IMR-90 (cell line): ENCODE results near the gene MACF1. TPM values are rescaled to one million over a fixed set of nuclear protein-coding genes. Genes with fewer than 3 reads are reported as not detected.

ENCODE experiments used
- ATAC-seq: fragments of 200-7000 bp; cut with Tn5 transposase; 2 replicates; pipeline ENCODE4 v1.9.1; 2020; ENCODE audit warnings: low read depth, mild to moderate bottlenecking, moderate library complexity
- BruUV-seq: library from RNA; stranded (reverse); fragments of 400-500 nt; replicated peaks from 2 replicates; lab custom pipeline; 2021; lab: Mats Ljungman, UMichigan
- CTCF ChIA-PET: fragments of 300-600 bp; formaldehyde crosslinking; extraction: SDS; loops from one replicate; lab custom pipeline; 2021; ENCODE audit warnings: antibody characterized with exemption; lab: Yijun Ruan, JAX
- POLR2A ChIA-PET: fragments of 300-600 bp; sonication (Branson Sonifier 250); formaldehyde crosslinking; loops from one replicate; lab custom pipeline; 2022; ENCODE audit warnings: antibody characterized with exemption; ENCODE audit not compliant: unreplicated experiment; lab: Charles Lee
- DNase-seq: peaks from one replicate; pipeline ENCODE4 v3.0.0; 2013
- H2AFZ ChIP-seq: replicated peaks from 2 replicates; pipeline ENCODE3; 2013; ENCODE audit warnings: low read length, mild to moderate bottlenecking; ENCODE audit not compliant: poor library complexity
- H2AK5ac ChIP-seq: 2 replicates; pipeline ENCODE4 v1.6.1; 2013; ENCODE audit warnings: low read depth, low read length, inconsistent platforms
- H2AK9ac ChIP-seq: replicated peaks from 2 replicates; pipeline ENCODE3; 2013; ENCODE audit warnings: mild to moderate bottlenecking, low read depth, low read length, moderate library complexity; ENCODE audit not compliant: poor library complexity
- H2BK120ac ChIP-seq: 2 replicates; pipeline ENCODE4 v1.6.1; 2013; ENCODE audit warnings: low read depth, low read length, inconsistent platforms
- H2BK15ac ChIP-seq: 3 replicates; pipeline ENCODE4 v1.6.1; 2013; ENCODE audit warnings: low read depth, low read length, inconsistent platforms
- H2BK20ac ChIP-seq: 2 replicates; pipeline ENCODE4 v1.6.1; 2013; ENCODE audit warnings: low read depth, mild to moderate bottlenecking, inconsistent platforms, low read length, moderate library complexity
- H2BK5ac ChIP-seq: 2 replicates; pipeline ENCODE4 v1.6.1; 2013; ENCODE audit warnings: mild to moderate bottlenecking, low read depth, low read length, inconsistent platforms; ENCODE audit not compliant: poor library complexity, severe bottlenecking
- H3K14ac ChIP-seq: replicated peaks from 2 replicates; pipeline ENCODE4 v1.6.1; 2013; ENCODE audit warnings: low read depth, low read length, inconsistent platforms
- H3K18ac ChIP-seq: 2 replicates; pipeline ENCODE4 v1.6.1; 2013; ENCODE audit warnings: low read depth, low read length, control low read depth
- H3K23ac ChIP-seq: 2 replicates; pipeline ENCODE4 v1.6.1; 2013; ENCODE audit warnings: low read depth, low read length, inconsistent platforms
- H3K27ac ChIP-seq: 2 replicates; pipeline ENCODE4 v1.5.1; 2013; ENCODE audit warnings: mild to moderate bottlenecking, control low read depth, low read length; ENCODE audit not compliant: insufficient read depth
- H3K27me3 ChIP-seq: 2 replicates; pipeline ENCODE4 v1.6.1; 2013; ENCODE audit warnings: low read length; ENCODE audit not compliant: control insufficient read depth, insufficient read depth
- H3K36me3 ChIP-seq: 2 replicates; pipeline ENCODE4 v1.6.1; 2013; ENCODE audit warnings: low read length, mixed read lengths; ENCODE audit not compliant: control insufficient read depth, insufficient read depth
- H3K4ac ChIP-seq: 2 replicates; pipeline ENCODE4 v1.6.1; 2013; ENCODE audit warnings: low read depth, low read length, inconsistent platforms
- H3K4me1 ChIP-seq: 2 replicates; pipeline ENCODE4 v1.6.1; 2013; ENCODE audit warnings: low read length, mixed read lengths; ENCODE audit not compliant: control insufficient read depth, insufficient read depth
- H3K4me2 ChIP-seq: 2 replicates; pipeline ENCODE4 v1.6.1; 2013; ENCODE audit warnings: low read depth, mild to moderate bottlenecking, control low read depth, low read length, moderate library complexity
- H3K4me3 ChIP-seq: 2 replicates; pipeline ENCODE4 v1.5.1; 2013; ENCODE audit warnings: low read depth, mild to moderate bottlenecking, control low read depth, low read length, moderate library complexity; ENCODE audit not compliant: insufficient read depth
- H3K56ac ChIP-seq: 2 replicates; pipeline ENCODE4 v1.6.1; 2013; ENCODE audit warnings: low read length, inconsistent platforms; ENCODE audit not compliant: insufficient read depth; ENCODE audit errors: extremely low read depth
- H3K79me1 ChIP-seq, 2 experiments: 2 replicates each; pipeline ENCODE4 v1.6.1; 2013; ENCODE audit warnings: low read length in 2 of 2, inconsistent platforms in 1 of 2, low read depth in 1 of 2
- H3K9ac ChIP-seq: 2 replicates; pipeline ENCODE4 v1.6.1; 2013; ENCODE audit warnings: low read depth, low read length, control low read depth
- H3K9me1 ChIP-seq: 2 replicates; pipeline ENCODE4 v1.6.1; 2013; ENCODE audit warnings: low read length, inconsistent platforms; ENCODE audit not compliant: insufficient read depth
- H3K9me3 ChIP-seq: 2 replicates; pipeline ENCODE4 v1.6.1; 2013; ENCODE audit warnings: low read length; ENCODE audit not compliant: control insufficient read depth, insufficient read depth
- H4K20me1 ChIP-seq: 2 replicates; pipeline ENCODE4 v1.6.1; 2013; ENCODE audit warnings: low read length, inconsistent platforms; ENCODE audit not compliant: insufficient read depth
- H4K5ac ChIP-seq: 2 replicates; pipeline ENCODE4 v1.6.1; 2013; ENCODE audit warnings: mild to moderate bottlenecking, low read depth, low read length, control low read depth
- H4K8ac ChIP-seq, 2 experiments: 2 replicates each; pipeline ENCODE4 v1.6.1; 2013; ENCODE audit warnings: low read depth in 2 of 2, low read length in 2 of 2, control low read depth in 1 of 2, inconsistent platforms in 1 of 2
- H4K91ac ChIP-seq: 2 replicates; pipeline ENCODE4 v1.6.1; 2013; ENCODE audit warnings: low read depth, low read length, inconsistent platforms; ENCODE audit not compliant: insufficient read depth
- CEBPB ChIP-seq: IDR thresholded peaks from 2 replicates; pipeline ENCODE4 v1.6.1; 2012; ENCODE audit warnings: low read depth, low read length, improper control_type of control experiment
- FOS ChIP-seq: fragments of 150-350 bp; IDR thresholded peaks from 2 replicates; pipeline ENCODE4 v1.6.1; 2016; ENCODE audit warnings: low read depth, low read length
- MAFK ChIP-seq: IDR thresholded peaks from 2 replicates; pipeline ENCODE4 v1.6.1; 2012; ENCODE audit warnings: low read depth, low read length, improper control_type of control experiment
- MAZ ChIP-seq: IDR thresholded peaks from 2 replicates; pipeline ENCODE4 v1.6.1; 2012; ENCODE audit warnings: low read depth, mild to moderate bottlenecking, low read length, improper control_type of control experiment, moderate library complexity, borderline replicate concordance
- MXI1 ChIP-seq: IDR thresholded peaks from 2 replicates; pipeline ENCODE4 v1.6.1; 2012; ENCODE audit warnings: low read depth, mild to moderate bottlenecking, low read length, moderate library complexity, borderline replicate concordance
- NFE2L2 ChIP-seq: fragments of 150-350 bp; IDR thresholded peaks from 2 replicates; pipeline ENCODE4 v1.6.1; 2016; ENCODE audit warnings: low read depth, mild to moderate bottlenecking, low read length
- POLR2A ChIP-seq: IDR thresholded peaks from 2 replicates; pipeline ENCODE4 v1.6.1; 2012; ENCODE audit warnings: mild to moderate bottlenecking, low read depth, low read length
- RAD21 ChIP-seq: IDR thresholded peaks from 2 replicates; pipeline ENCODE4 v1.6.1; 2012; ENCODE audit warnings: low read length, improper control_type of control experiment
- RCOR1 ChIP-seq: IDR thresholded peaks from 2 replicates; pipeline ENCODE4 v1.6.1; 2012; ENCODE audit warnings: mild to moderate bottlenecking, low read length, improper control_type of control experiment; ENCODE audit not compliant: insufficient replicate concordance
- WGBS, 2 experiments: methylation state at CpG; one replicate each; pipeline versions ENCODE4 v1.1.5 to v1.1.7; 2013; ENCODE audit warnings: missing lambda C conversion rate in 2 of 2; ENCODE audit not compliant: insufficient read length in 1 of 2; ENCODE audit errors: extremely low coverage in 2 of 2; 5-methylcytosine and 5-hydroxymethylcytosine counted together
- dilution Hi-C: fragments of 300-500 bp; cut with HindIII; formaldehyde crosslinking; loops from one replicate; pipeline ENCODE4 v1.14.3; 2018; ENCODE audit warnings: low sequenced_read_pairs; ENCODE audit not compliant: unreplicated experiment
- in situ Hi-C: fragments of 300-500 bp; cut with MboI; formaldehyde crosslinking; loops from 3 replicates; pipeline ENCODE4 v1.14.3; 2019; ENCODE audit warnings: low sequenced_read_pairs, inconsistent platforms, mixed read lengths
- intact Hi-C: fragments of 100-400 bp; cut with micrococcal nuclease; formaldehyde crosslinking; loops from 2 replicates; pipeline ENCODE4 v1.10.0; 2022
- polyA plus RNA-seq, 3 experiments: library from polyadenylated mRNA; depleted of rRNA; stranded (reverse); fragments of >200 nt; gene quantifications; 2 replicates each; pipeline ENCODE4 v1.2.3, GENCODE V29; 2012; ENCODE audit warnings: low replicate concordance in 1 of 3
- total RNA-seq: library from RNA; depleted of rRNA; stranded (reverse); fragments of >200 nt; gene quantifications from 2 replicates; pipeline ENCODE4 v1.2.3, GENCODE V29; 2012
- TF ChIP-seq, protein P1 (sequence below): fragments of 150-350 bp; IDR thresholded peaks from 2 replicates; pipeline ENCODE4 v1.6.1; 2016; ENCODE audit warnings: low read depth, mild to moderate bottlenecking, low read length, moderate library complexity, borderline replicate concordance
- TF ChIP-seq, protein P2 (sequence below): fragments of 150-350 bp; IDR thresholded peaks from 2 replicates; pipeline ENCODE4 v1.6.1; 2017; ENCODE audit warnings: mild to moderate bottlenecking, antibody characterized with exemption, low read length, low read depth

The MACF1 gene
- total and polyA plus RNA-seq, 2 of the 4 experiments (the other 2 are of a cell fraction): 67.6 to 369 TPM

GRCh38 chr1:39472826-39473225 is 268.3 kb downstream of the MACF1 start:
- no peak overlapping the region for H3K23ac ChIP-seq
- H4K91ac ChIP-seq: no peak overlapping the region
- H4K20me1 ChIP-seq: peaks cover 11% of the 10 kb centered on the region; the same call in 1 of the 2 replicates
- H2AK9ac ChIP-seq: no peak overlapping the region
- ATAC-seq (no peak), DNase-seq (no peak)
- peaks cover 51% of the 10 kb centered on the region for H3K36me3 ChIP-seq
- H2BK15ac ChIP-seq: no peak overlapping the region
- 87% methylated on average over 3 of the region's 7 CpGs; no CpG with 5 or more reads in 1 of the 2 experiments for WGBS, 2 experiments
- no peak overlapping the region for H3K14ac ChIP-seq
- H3K56ac ChIP-seq: no peak overlapping the region
- no peak overlapping the region for H3K9ac ChIP-seq
- H3K18ac ChIP-seq: no peak overlapping the region
- ChIA-PET CTCF (no interaction called here), POLR2A (no interaction called here)
- H4K5ac ChIP-seq: no peak overlapping the region
- H3K4me2 ChIP-seq: no peak overlapping the region
- H2AFZ ChIP-seq: no peak overlapping the region
- H3K9me3 ChIP-seq: no peaks in the 10 kb centered on the region
- peaks cover 15% of the 10 kb centered on the region; the same call in 1 of the 2 replicates for H3K9me1 ChIP-seq
- no peak overlapping the region for H4K8ac ChIP-seq
- no peak overlapping the region for H2BK20ac ChIP-seq
- no peak overlapping the region for H3K4ac ChIP-seq
- no TSS peak for BruUV-seq
- no peak overlapping the region for H2BK5ac ChIP-seq
- H3K79me1 ChIP-seq: peaks cover 27 to 47% of the 10 kb centered on the region in 2 experiments; a peak in 3 of 4 replicates
- H3K4me1 ChIP-seq: peaks cover 4% of the 10 kb centered on the region; the same call in 1 of the 2 replicates
- no peak overlapping the region for H2AK5ac ChIP-seq
- no peak overlapping the region for H3K27ac ChIP-seq
- dilution Hi-C loops: loop anchor here (25.0 kb wide), 1 partner anchor 111 kb away; no protein-coding TSS in a partner anchor
- no peaks in the 10 kb centered on the region for H3K27me3 ChIP-seq
- H2BK120ac ChIP-seq: no peak overlapping the region
- intact Hi-C loops: no loop called here
- in situ Hi-C loops: no loop called here
- TF ChIP-seq MAZ (no peak), CEBPB (no peak), MXI1 (no peak), MAFK (no peak), RCOR1 (no peak), FOS (no peak), RAD21 (no peak), POLR2A (no peak), NFE2L2 (no peak)
- TF ChIP-seq, protein P1, sequence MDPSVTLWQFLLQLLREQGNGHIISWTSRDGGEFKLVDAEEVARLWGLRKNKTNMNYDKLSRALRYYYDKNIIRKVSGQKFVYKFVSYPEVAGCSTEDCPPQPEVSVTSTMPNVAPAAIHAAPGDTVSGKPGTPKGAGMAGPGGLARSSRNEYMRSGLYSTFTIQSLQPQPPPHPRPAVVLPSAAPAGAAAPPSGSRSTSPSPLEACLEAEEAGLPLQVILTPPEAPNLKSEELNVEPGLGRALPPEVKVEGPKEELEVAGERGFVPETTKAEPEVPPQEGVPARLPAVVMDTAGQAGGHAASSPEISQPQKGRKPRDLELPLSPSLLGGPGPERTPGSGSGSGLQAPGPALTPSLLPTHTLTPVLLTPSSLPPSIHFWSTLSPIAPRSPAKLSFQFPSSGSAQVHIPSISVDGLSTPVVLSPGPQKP: no peak
- TF ChIP-seq, protein P2, sequence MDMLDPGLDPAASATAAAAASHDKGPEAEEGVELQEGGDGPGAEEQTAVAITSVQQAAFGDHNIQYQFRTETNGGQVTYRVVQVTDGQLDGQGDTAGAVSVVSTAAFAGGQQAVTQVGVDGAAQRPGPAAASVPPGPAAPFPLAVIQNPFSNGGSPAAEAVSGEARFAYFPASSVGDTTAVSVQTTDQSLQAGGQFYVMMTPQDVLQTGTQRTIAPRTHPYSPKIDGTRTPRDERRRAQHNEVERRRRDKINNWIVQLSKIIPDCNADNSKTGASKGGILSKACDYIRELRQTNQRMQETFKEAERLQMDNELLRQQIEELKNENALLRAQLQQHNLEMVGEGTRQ: no peak
- no peak overlapping the region for H3K4me3 ChIP-seq
